Type B pancreatic cell (in vitro differentiated cells): Measurements from ENCODE around the gene ZNF23. TPM values are rescaled to one million over a fixed set of nuclear protein-coding genes. Genes with fewer than 3 reads are reported as not detected.

Experiments used
- DNase-seq: peaks from one replicate; pipeline ENCODE4 v3.0.0; 2021; ENCODE audit warnings: mixed read lengths; ENCODE audit not compliant: unreplicated experiment; ENCODE audit errors: extremely low spot score
- H3K27ac Mint-ChIP-seq: 2 replicates; pipeline ENCODE4 v1.8.0; 2021; ENCODE audit warnings: mild to moderate bottlenecking, mixed read lengths
- H3K27me3 Mint-ChIP-seq: 2 replicates; pipeline ENCODE4 v1.8.0; 2021; ENCODE audit warnings: mixed read lengths
- H3K36me3 Mint-ChIP-seq: 2 replicates; pipeline ENCODE4 v1.8.0; 2021; ENCODE audit warnings: mixed read lengths
- H3K4me1 Mint-ChIP-seq: one replicate; pipeline ENCODE4 v1.8.0; 2021; ENCODE audit warnings: mixed read lengths; ENCODE audit not compliant: unreplicated experiment
- H3K4me3 Mint-ChIP-seq: 2 replicates; pipeline ENCODE4 v1.8.0; 2021; ENCODE audit warnings: mild to moderate bottlenecking, mixed read lengths
- H3K9me3 Mint-ChIP-seq: 2 replicates; pipeline ENCODE4 v1.8.0; 2021; ENCODE audit warnings: mixed read lengths
- CTCF ChIP-seq: fragments of 200-600 bp; sonication (generic); conservative IDR thresholded peaks from 2 replicates; pipeline ENCODE4 v1.5.0; 2021; ENCODE audit warnings: antibody characterized with exemption, mild to moderate bottlenecking
- total RNA-seq: library from RNA; stranded (reverse); gene quantifications from 2 replicates; pipeline ENCODE4 v1.2.1, GENCODE V29; 2021; ENCODE audit warnings: low replicate concordance

Gene ZNF23
- total RNA-seq, 1 donor from 2014 or later, result 11.1 TPM

- Mint-ChIP-seq H3K9me3 (no peaks in the 10 kb centered on the region), H3K27ac (peak overlapping the region; percentile 94), H3K27me3 (peaks cover 61% of the 10 kb centered on the region), H3K36me3 (no peaks in the 10 kb centered on the region), H3K4me1 (peaks cover 8% of the 10 kb centered on the region), H3K4me3 (peak overlapping the region; percentile 83)
- no peak for TF ChIP-seq CTCF
- no peak for DNase-seq
Measured at GRCh38 chr16:71426880-71427615, 35.0 kb downstream of the ZNF23 start.

- Mint-ChIP-seq H3K27ac (peak overlapping the region; percentile 94), H3K4me1 (peaks cover 8% of the 10 kb centered on the region)
Measured at GRCh38 chr16:71426069-71426879, 35.8 kb downstream of the ZNF23 start.

GRCh38 chr16:71425746-71426068 is 36.3 kb downstream of the ZNF23 start:
- Mint-ChIP-seq H3K36me3 (no peaks in the 10 kb centered on the region), H3K4me1 (peaks cover 8% of the 10 kb centered on the region), H3K4me3 (peak overlapping the region; percentile 83), H3K27me3 (peaks cover 62% of the 10 kb centered on the region), H3K9me3 (no peaks in the 10 kb centered on the region), H3K27ac (no peak overlapping the region)
- no peak for DNase-seq
- TF ChIP-seq CTCF, result no peak

More at GRCh38 chr16:71426069-71426879, 35.8 kb downstream of the ZNF23 start:
- Mint-ChIP-seq H3K4me3 (peak overlapping the region; percentile 83), H3K9me3 (no peaks in the 10 kb centered on the region), H3K27me3 (peaks cover 62% of the 10 kb centered on the region), H3K36me3 (no peaks in the 10 kb centered on the region)
- peak; percentile 83 for DNase-seq
- TF ChIP-seq CTCF, result no peak

GRCh38 chr16:71424626-71425025 is 37.4 kb downstream of the ZNF23 start:
- Mint-ChIP-seq H3K36me3 (no peaks in the 10 kb centered on the region), H3K9me3 (no peaks in the 10 kb centered on the region), H3K4me1 (peaks cover 8% of the 10 kb centered on the region), H3K27ac (no peak overlapping the region), H3K27me3 (peaks cover 61% of the 10 kb centered on the region), H3K4me3 (peak overlapping the region; percentile 83)
- DNase-seq, result no peak
- no peak for TF ChIP-seq CTCF

- H3K36me3 Mint-ChIP-seq, result no peaks in the 10 kb centered on the region
- H3K27ac Mint-ChIP-seq, result peak overlapping the region; percentile 27
- no peaks in the 10 kb centered on the region for H3K9me3 Mint-ChIP-seq
- H3K27me3 Mint-ChIP-seq, result peaks cover 60% of the 10 kb centered on the region
- DNase-seq, result no peak
- peaks cover 8% of the 10 kb centered on the region for H3K4me1 Mint-ChIP-seq
- peak overlapping the region; percentile 32 for H3K4me3 Mint-ChIP-seq
- no peak for TF ChIP-seq CTCF
Measured at GRCh38 chr16:71423865-71424264, 38.2 kb downstream of the ZNF23 start.
